ENCODE results near the gene ARL15. TPM values are rescaled to one million over a fixed set of nuclear protein-coding genes. Genes with fewer than 3 reads are reported as not detected.

Gene ARL15
- total and polyA plus RNA-seq, 9 of the 15 experiments (the other 6 are each of a cell fraction or from before 2014, with no cell fraction given) = 18.5 to 80.4 (median 57.0) TPM

DNA sequence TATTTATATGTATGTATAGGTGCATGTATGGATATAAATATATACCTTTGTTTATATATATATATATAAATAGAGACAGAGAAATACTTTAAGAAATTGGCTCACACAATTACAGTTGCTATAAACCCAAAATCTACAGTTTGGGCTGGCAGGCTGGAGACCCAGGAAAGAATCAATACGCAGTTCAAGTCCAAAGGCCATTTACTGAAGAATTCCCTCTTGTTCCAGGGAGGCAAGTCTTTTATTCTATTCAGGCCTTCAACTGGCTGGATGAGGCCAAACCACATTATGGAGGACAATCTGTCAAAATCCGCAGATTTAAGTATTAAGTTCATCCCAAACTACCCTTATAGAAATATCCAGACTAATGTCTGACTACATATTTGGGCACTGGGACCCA is 144.7 kb downstream of the ARL15 start:
- Histone ChIP-seq H3K4me3 (no peak overlapping the region), H3K36me3 (ENCODE audit: control insufficient read depth, insufficient read depth, low read length) (peaks cover 13% of the 10 kb centered on the region; the same call in 2 of the 3 replicates), H3K4me2 (ENCODE audit: insufficient read depth, low read length) (no peak overlapping the region), H3K27ac (ENCODE audit: extremely low read depth, low read depth, low read length) (no peak overlapping the region), H2AFZ (ENCODE audit: low read depth, low read length) (no peak overlapping the region), H4K20me1 (replicated peaks; ENCODE audit: control insufficient read depth, insufficient read depth, low read length) (0 out of 2 replicates have a peak, but pooled peaks cover 4% of the 10 kb centered on the region), H3K4me1 (replicated peaks in 1 of 2; ENCODE audit: control insufficient read depth in 2 of 2, insufficient read depth in 2 of 2, low read length in 2 of 2) (peaks cover 0 to 6% of the 10 kb centered on the region in 2 experiments; a peak in 2 of 5 replicates), H3K27me3 (ENCODE audit: control insufficient read depth in 2 of 2, insufficient read depth in 2 of 2, low read length in 2 of 2) (no peaks in the 10 kb centered on the region), H3K9me1 (ENCODE audit: control insufficient read depth, insufficient read depth, low read length) (no peaks in the 10 kb centered on the region), H3K9me3 (replicated peaks; ENCODE audit: control insufficient read depth, insufficient read depth, low read depth, low read length) (no peaks in the 10 kb centered on the region), H3K9ac (ENCODE audit: insufficient read depth in 1 of 2, low read depth in 2 of 2, low read length in 2 of 2) (no peak overlapping the region), H3K79me2 (ENCODE audit: control insufficient read depth, insufficient read depth, low read length) (peaks cover 27% of the 10 kb centered on the region)
- ATAC-seq = no peak
- intact Hi-C loops (cut with micrococcal nuclease) (no loop called here), in situ Hi-C loops (cut with MboI) (no loop called here)
- TF ChIP-seq STAT5A (IDR thresholded peaks at IDR 0.05; ENCODE audit: borderline replicate concordance, low read length) (no peak), FOXA1 (IDR thresholded peaks at IDR 0.05; ENCODE audit: borderline replicate concordance) (no peak), ZSCAN29 (IDR thresholded peaks at IDR 0.05) (no peak), PTRF (tag; IDR thresholded peaks at IDR 0.05) (no peak), ZNF644 (tag; IDR thresholded peaks at IDR 0.05; ENCODE audit: low read depth) (no peak), ETV5 (CRISPR knock-in tag; IDR thresholded peaks at IDR 0.05; ENCODE audit: low read depth) (no peak), E2F3 (CRISPR knock-in tag; IDR thresholded peaks at IDR 0.05) (no peak), TGIF2 (CRISPR knock-in tag; IDR thresholded peaks at IDR 0.05) (no peak), CBFA2T2 (conservative IDR thresholded peaks at IDR 0.05) (no peak), PHF21A (IDR thresholded peaks at IDR 0.05; ENCODE audit: borderline replicate concordance, low read depth) (no peak), NFE2L1 (tag; IDR thresholded peaks at IDR 0.05; ENCODE audit: borderline replicate concordance, low read depth) (no peak), ETV6 (IDR thresholded peaks at IDR 0.05; ENCODE audit: borderline replicate concordance in 1 of 2, low read depth in 2 of 2, low read length in 1 of 2) (no peak), ETV6 (CRISPR knock-in tag; IDR thresholded peaks at IDR 0.05; ENCODE audit: borderline replicate concordance) (no peak), CTBP1 (IDR thresholded peaks at IDR 0.05; ENCODE audit: borderline replicate concordance) (no peak), IRF2 (CRISPR knock-in tag; IDR thresholded peaks at IDR 0.05) (no peak)
- TF ChIP-seq, protein P1, sequence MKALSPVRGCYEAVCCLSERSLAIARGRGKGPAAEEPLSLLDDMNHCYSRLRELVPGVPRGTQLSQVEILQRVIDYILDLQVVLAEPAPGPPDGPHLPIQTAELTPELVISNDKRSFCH (CRISPR knock-in tag; IDR thresholded peaks at IDR 0.05) = no peak
- TF ChIP-seq, protein P1 (tag; IDR thresholded peaks at IDR 0.05) = no peak
- TF ChIP-seq, protein P2, sequence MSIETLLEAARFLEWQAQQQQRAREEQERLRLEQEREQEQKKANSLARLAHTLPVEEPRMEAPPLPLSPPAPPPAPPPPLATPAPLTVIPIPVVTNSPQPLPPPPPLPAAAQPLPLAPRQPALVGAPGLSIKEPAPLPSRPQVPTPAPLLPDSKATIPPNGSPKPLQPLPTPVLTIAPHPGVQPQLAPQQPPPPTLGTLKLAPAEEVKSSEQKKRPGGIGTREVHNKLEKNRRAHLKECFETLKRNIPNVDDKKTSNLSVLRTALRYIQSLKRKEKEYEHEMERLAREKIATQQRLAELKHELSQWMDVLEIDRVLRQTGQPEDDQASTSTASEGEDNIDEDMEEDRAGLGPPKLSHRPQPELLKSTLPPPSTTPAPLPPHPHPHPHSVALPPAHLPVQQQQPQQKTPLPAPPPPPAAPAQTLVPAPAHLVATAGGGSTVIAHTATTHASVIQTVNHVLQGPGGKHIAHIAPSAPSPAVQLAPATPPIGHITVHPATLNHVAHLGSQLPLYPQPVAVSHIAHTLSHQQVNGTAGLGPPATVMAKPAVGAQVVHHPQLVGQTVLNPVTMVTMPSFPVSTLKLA (conservative IDR thresholded peaks at IDR 0.05) = no peak
- TF ChIP-seq, protein P3, sequence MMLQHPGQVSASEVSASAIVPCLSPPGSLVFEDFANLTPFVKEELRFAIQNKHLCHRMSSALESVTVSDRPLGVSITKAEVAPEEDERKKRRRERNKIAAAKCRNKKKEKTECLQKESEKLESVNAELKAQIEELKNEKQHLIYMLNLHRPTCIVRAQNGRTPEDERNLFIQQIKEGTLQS (IDR thresholded peaks at IDR 0.05) = no peak
- TF ChIP-seq, protein P3 (CRISPR knock-in tag; conservative IDR thresholded peaks at IDR 0.05) = no peak
- 100% methylated on average over 2 of the region's 2 CpGs for WGBS (ENCODE audit: insufficient coverage, low coverage, missing lambda C conversion rate)
- FAIRE-seq = no peak
- POLR2A ChIA-PET = no interaction called here
- BruUV-seq (replicated peaks) = no TSS peak
- CTCF ChIA-PET (ENCODE audit: low intra/inter-chr PET ratio) = no interaction called here
- no peak for DNase-seq (ENCODE audit: extremely low read depth in 1 of 4, low spot score in 3 of 4)

Measured in K562 (cell line).